Suprapubic skin (tissue), 4 donors: ENCODE results near the gene SMTNL1. TPM values are rescaled to one million over a fixed set of nuclear protein-coding genes. Genes with fewer than 3 reads are reported as not detected.

ENCODE experiments used
- DNase-seq, 2 donors: peaks; one replicate each; pipeline ENCODE4 v3.0.0-alpha.2; 2019; ENCODE audit warnings: low spot score in 2 of 2
- H3K27ac ChIP-seq: fragments of 200-600 bp; sonication (generic); one replicate; pipeline ENCODE4 v1.5.1; 2019
- H3K27me3 ChIP-seq: fragments of 200-600 bp; sonication (generic); one replicate; pipeline ENCODE4 v1.5.1; 2019
- H3K36me3 ChIP-seq: fragments of 200-600 bp; sonication (generic); one replicate; pipeline ENCODE4 v1.5.1; 2019
- H3K4me1 ChIP-seq: fragments of 200-600 bp; sonication (generic); one replicate; pipeline ENCODE4 v1.5.1; 2019
- H3K4me3 ChIP-seq: fragments of 200-600 bp; sonication (generic); one replicate; pipeline ENCODE4 v1.5.1; 2019; ENCODE audit warnings: mild to moderate bottlenecking
- H3K9me3 ChIP-seq: fragments of 200-600 bp; sonication (generic); one replicate; pipeline ENCODE4 v1.5.1; 2019
- EP300 ChIP-seq: sonication (generic); formaldehyde crosslinking; IDR thresholded peaks from one replicate; pipeline ENCODE4 v1.6.1; 2017; ENCODE audit warnings: antibody characterized with exemption
- POLR2A ChIP-seq, 2 donors: fragments of 450-650 bp; IDR thresholded peaks; one replicate each; pipeline ENCODE4 v1.6.1; 2017; ENCODE audit warnings: antibody characterized with exemption in 2 of 2, mild to moderate bottlenecking in 2 of 2, moderate library complexity in 2 of 2
- POLR2AphosphoS5 ChIP-seq, 3 donors: sonication (generic); formaldehyde crosslinking; IDR thresholded peaks; one replicate each; pipeline ENCODE4 v1.6.1; 2017; ENCODE audit warnings: antibody characterized with exemption in 3 of 3
- WGBS: methylation state at CpG from one replicate; pipeline ENCODE4 v1.1.5; 2018; 5-methylcytosine and 5-hydroxymethylcytosine counted together
- total RNA-seq, 4 donors: library from RNA; depleted of rRNA; stranded (reverse); fragments of >200 nt; gene quantifications; one replicate each; pipeline ENCODE4 v1.1.0, GENCODE V29; 2016
- TF ChIP-seq, protein P1 (sequence below), 2 donors: fragments of 200-600 bp in 1 of 2; fragments of 450-650 bp in 1 of 2; sonication (generic) in 1 of 2; IDR thresholded peaks; one replicate each; pipeline ENCODE4 v1.5.1; 2016 to 2019; ENCODE audit warnings: antibody characterized with exemption in 2 of 2, mild to moderate bottlenecking in 1 of 2, moderate library complexity in 1 of 2

SMTNL1 gene
- total RNA-seq, 4 donors from 2014 or later = not detected

DNA sequence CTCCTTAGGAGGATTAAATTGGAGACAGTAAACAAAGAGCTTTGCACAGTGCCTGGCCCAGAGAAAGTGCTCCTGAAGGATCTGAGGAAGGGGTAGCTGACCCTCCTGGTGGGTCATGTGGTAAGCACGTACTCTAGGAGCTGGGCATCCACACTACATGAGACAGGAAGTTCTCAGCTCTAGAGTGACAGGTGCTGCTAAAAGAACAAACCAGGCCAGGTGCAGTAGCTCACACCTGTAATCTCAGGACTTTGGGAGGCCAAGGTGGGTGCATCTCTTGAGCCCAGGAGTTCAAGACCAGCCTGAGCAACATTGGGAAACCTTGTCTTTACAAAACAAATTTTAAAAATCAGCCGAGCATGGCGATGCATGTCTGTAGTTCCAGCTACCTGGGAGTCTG is 35.0 kb upstream of the SMTNL1 start:
- Histone ChIP-seq H3K36me3 (no peaks in the 10 kb centered on the region), H3K27ac (no peak overlapping the region), H3K4me3 (no peak overlapping the region), H3K27me3 (no peaks in the 10 kb centered on the region), H3K9me3 (no peaks in the 10 kb centered on the region), H3K4me1 (peaks cover 25% of the 10 kb centered on the region)
- WGBS = 97% methylated on average over 3 of the region's 3 CpGs
- TF ChIP-seq POLR2AphosphoS5 (IDR thresholded peaks at IDR 0.05) (no peak), POLR2A (IDR thresholded peaks at IDR 0.05) (no peak), EP300 (no peak)
- TF ChIP-seq, protein P1, sequence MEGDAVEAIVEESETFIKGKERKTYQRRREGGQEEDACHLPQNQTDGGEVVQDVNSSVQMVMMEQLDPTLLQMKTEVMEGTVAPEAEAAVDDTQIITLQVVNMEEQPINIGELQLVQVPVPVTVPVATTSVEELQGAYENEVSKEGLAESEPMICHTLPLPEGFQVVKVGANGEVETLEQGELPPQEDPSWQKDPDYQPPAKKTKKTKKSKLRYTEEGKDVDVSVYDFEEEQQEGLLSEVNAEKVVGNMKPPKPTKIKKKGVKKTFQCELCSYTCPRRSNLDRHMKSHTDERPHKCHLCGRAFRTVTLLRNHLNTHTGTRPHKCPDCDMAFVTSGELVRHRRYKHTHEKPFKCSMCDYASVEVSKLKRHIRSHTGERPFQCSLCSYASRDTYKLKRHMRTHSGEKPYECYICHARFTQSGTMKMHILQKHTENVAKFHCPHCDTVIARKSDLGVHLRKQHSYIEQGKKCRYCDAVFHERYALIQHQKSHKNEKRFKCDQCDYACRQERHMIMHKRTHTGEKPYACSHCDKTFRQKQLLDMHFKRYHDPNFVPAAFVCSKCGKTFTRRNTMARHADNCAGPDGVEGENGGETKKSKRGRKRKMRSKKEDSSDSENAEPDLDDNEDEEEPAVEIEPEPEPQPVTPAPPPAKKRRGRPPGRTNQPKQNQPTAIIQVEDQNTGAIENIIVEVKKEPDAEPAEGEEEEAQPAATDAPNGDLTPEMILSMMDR (IDR thresholded peaks at IDR 0.05) = no peak
- DNase-seq = no peak

DNA sequence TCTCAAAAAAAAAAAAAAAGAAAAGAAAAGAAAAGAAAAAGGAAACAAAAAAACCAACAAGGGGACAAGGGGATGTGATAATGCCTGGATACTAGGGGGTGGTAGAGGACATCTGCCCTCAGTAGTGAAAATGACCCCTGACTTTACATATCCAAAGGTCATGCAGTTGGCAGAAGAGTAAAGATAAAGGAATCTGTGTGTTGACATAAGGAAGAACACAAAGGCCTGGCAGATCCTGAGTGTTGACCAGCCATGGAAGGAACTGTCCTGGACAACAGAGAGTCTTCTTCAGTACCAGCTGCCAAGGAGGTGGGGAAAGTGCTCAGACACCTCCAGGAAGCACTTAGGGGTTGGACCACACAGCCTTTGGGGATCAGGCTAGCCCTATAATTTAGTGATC is 34.5 kb upstream of the SMTNL1 start:
- H3K9me3 ChIP-seq = no peaks in the 10 kb centered on the region
- TF ChIP-seq, protein P1 (IDR thresholded peaks at IDR 0.05) = no peak
- TF ChIP-seq POLR2A (IDR thresholded peaks at IDR 0.05) (no peak), POLR2AphosphoS5 (IDR thresholded peaks at IDR 0.05) (no peak), EP300 (no peak)
- H3K27me3 ChIP-seq = no peaks in the 10 kb centered on the region
- H3K27ac ChIP-seq = no peak overlapping the region
- no peak for DNase-seq
- H3K36me3 ChIP-seq = no peaks in the 10 kb centered on the region
- peaks cover 25% of the 10 kb centered on the region for H3K4me1 ChIP-seq
- no peak overlapping the region for H3K4me3 ChIP-seq

DNA sequence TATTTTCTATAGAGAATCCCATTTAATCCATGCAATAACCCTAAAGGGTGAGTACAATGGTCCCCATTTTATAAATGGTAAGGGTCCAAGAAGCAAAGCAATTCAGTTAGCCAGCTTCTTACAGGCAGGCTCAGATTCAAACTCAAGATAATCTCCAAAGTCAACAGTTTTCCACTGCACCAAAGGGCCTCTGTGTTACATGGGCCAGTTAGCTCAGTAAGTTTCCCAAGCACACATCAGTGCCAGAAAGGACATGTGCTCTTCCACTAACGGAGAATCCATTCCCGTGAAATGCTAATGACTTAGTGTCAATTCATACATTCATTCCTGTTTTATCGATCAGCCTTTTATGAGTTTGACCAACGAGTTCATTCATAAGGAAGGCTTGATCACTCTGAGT is 32.9 kb upstream of the SMTNL1 start:
- no peaks in the 10 kb centered on the region for H3K9me3 ChIP-seq
- H3K27me3 ChIP-seq = no peaks in the 10 kb centered on the region
- no peak for DNase-seq
- H3K4me3 ChIP-seq = no peak overlapping the region
- TF ChIP-seq POLR2AphosphoS5 (IDR thresholded peaks at IDR 0.05) (no peak), POLR2A (IDR thresholded peaks at IDR 0.05) (no peak), EP300 (no peak)
- TF ChIP-seq, protein P1 (IDR thresholded peaks at IDR 0.05) = no peak
- H3K36me3 ChIP-seq = no peaks in the 10 kb centered on the region
- H3K27ac ChIP-seq = no peak overlapping the region
- peaks cover 13% of the 10 kb centered on the region for H3K4me1 ChIP-seq
- 83% methylated on average over 4 of the region's 4 CpGs for WGBS

DNA sequence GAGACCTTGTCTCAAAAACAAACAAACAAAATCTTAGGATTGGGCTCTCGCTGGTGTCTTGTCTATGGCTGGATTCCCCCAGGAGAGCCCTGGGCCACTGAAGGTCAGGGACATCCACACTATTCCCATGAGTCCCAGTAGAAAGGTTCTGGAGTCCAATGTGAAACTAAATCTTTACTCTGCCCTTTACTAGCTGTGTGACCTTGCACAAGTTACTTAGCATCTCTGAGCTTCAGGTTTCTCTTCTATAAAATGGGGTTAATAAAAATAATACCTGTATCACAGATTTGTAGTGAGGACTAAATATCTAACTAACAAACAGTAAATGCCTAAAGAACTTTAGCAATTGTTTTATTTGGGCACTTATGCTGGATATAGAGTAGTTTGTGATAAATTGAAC is 30.9 kb upstream of the SMTNL1 start:
- WGBS = 92% methylated on average over 1 of the region's 1 CpG
- Histone ChIP-seq H3K27ac (no peak overlapping the region), H3K4me1 (no peaks in the 10 kb centered on the region), H3K27me3 (no peaks in the 10 kb centered on the region), H3K4me3 (no peak overlapping the region), H3K36me3 (no peaks in the 10 kb centered on the region), H3K9me3 (no peaks in the 10 kb centered on the region)
- TF ChIP-seq EP300 (no peak), POLR2AphosphoS5 (IDR thresholded peaks at IDR 0.05) (no peak), POLR2A (IDR thresholded peaks at IDR 0.05) (no peak)
- TF ChIP-seq, protein P1 (IDR thresholded peaks at IDR 0.05) = no peak
- DNase-seq = no peak

DNA sequence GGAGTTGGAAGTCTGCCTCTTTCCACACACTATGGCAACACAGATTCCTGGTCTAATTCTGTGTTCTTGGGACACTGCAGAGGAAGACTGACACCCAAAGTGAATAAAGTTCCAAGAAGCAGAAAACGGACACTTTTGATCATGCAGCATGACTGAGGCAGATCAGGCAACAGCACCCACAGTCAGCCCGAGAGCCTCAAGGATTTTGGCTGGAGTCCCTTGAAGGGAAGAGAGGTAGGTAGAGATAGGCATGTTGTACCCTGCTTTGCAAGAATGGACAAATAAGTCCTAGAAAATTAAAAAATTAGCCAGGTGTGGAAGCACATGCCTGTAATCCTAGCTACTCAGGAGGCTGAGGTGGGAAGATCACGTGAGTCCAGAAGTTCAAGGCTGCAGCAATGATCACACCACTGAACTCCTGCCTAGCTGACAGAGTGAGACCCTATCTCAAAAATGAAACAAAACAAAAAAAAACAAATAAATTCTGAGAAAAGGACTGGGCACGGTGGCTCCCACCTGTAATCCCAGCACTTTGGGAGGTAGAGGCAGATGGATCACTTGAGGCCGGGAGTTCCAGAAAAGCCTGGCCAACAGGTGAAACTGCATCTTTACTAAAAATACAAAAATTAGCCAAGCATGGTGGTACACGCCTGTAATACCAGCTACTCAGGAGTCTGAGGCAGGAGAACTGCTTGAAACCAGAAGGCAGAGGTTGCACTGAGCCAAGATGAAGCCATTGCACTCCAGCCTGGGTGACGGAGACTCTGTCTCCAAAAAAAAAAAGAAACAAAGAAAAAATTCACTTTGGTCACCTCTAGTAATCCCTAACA is 28.8 kb upstream of the SMTNL1 start:
- Histone ChIP-seq H3K27me3 (no peaks in the 10 kb centered on the region), H3K4me1 (peaks cover 6% of the 10 kb centered on the region), H3K27ac (no peak overlapping the region), H3K36me3 (no peaks in the 10 kb centered on the region), H3K9me3 (no peaks in the 10 kb centered on the region), H3K4me3 (no peak overlapping the region)
- TF ChIP-seq POLR2A (IDR thresholded peaks at IDR 0.05) = no peak
- TF ChIP-seq POLR2AphosphoS5 (IDR thresholded peaks at IDR 0.05) = no peak
- TF ChIP-seq EP300 = no peak
- TF ChIP-seq, protein P1 (IDR thresholded peaks at IDR 0.05) = no peak
- 72% methylated on average over 7 of the region's 7 CpGs for WGBS
- DNase-seq = no peak
